HG03097 (cell line): ENCODE results near the gene DNER.
A peak's percentile ranks its signal among the peaks of the same experiment; 100 is the strongest.
"Not testable (repeated sequence)": the region's sequence is repeated elsewhere in the genome, so short reads cannot be mapped to it uniquely, and the experiment has no call there.

ENCODE experiments used
- ATAC-seq: cut with Tn5 transposase; IDR thresholded peaks from one replicate; pipeline ENCODE4 v1.9.1; 2021; ENCODE audit not compliant: unreplicated experiment, low FRiP score

Gene DNER

GRCh38 chr2:229714080-229714735 lies at the start of gene DNER:
DNER (minus strand) TSS chr2:229714555; CDS start chr2:229714423, 132 bp downstream.
- peak; percentile 72 for ATAC-seq

GRCh38 chr2:229761663-229762062 lies 47.3 kb upstream of the DNER start:
- no peak for ATAC-seq

GRCh38 chr2:229757462-229757861 lies 43.1 kb upstream of the DNER start:
- ATAC-seq: not testable (repeated sequence)

- no peak for ATAC-seq
Observed at GRCh38 chr2:229752970-229753729, 38.8 kb upstream of the DNER start.

- no peak for ATAC-seq
Observed at GRCh38 chr2:229749779-229750178, 35.4 kb upstream of the DNER start.

GRCh38 chr2:229748950-229749349 lies 34.6 kb upstream of the DNER start:
- no peak for ATAC-seq

GRCh38 chr2:229742691-229743090 lies 28.3 kb upstream of the DNER start:
- not testable (repeated sequence) for ATAC-seq

GRCh38 chr2:229740279-229740678 lies 25.9 kb upstream of the DNER start:
- no peak for ATAC-seq

GRCh38 chr2:229738024-229738625 lies 23.8 kb upstream of the DNER start:
- no peak for ATAC-seq

- ATAC-seq: no peak
Observed at GRCh38 chr2:229734410-229734809, 20.1 kb upstream of the DNER start.

GRCh38 chr2:229733611-229734245 lies 19.4 kb upstream of the DNER start:
- ATAC-seq: no peak

- no peak for ATAC-seq
Observed at GRCh38 chr2:229732897-229733296, 18.5 kb upstream of the DNER start.

GRCh38 chr2:229731916-229732315 lies 17.6 kb upstream of the DNER start:
- ATAC-seq: no peak

- ATAC-seq: no peak
Observed at GRCh38 chr2:229731363-229731762, 17.0 kb upstream of the DNER start.

GRCh38 chr2:229728370-229728769 lies 14.0 kb upstream of the DNER start:
- no peak for ATAC-seq

GRCh38 chr2:229726643-229727042 lies 12.3 kb upstream of the DNER start:
- ATAC-seq: no peak

GRCh38 chr2:229725716-229726574 lies 11.6 kb upstream of the DNER start:
- ATAC-seq: no peak

- ATAC-seq: not testable (repeated sequence)
Observed at GRCh38 chr2:229723192-229723591, 8.8 kb upstream of the DNER start.

GRCh38 chr2:229719926-229720647 lies 5.7 kb upstream of the DNER start:
- ATAC-seq: no peak

GRCh38 chr2:229718057-229718456 lies 3.7 kb upstream of the DNER start:
- no peak for ATAC-seq
